ENCODE results near the gene CDK19. TPM values are rescaled to one million over a fixed set of nuclear protein-coding genes. Genes with fewer than 3 reads are reported as not detected.

The CDK19 gene
- total and polyA plus RNA-seq, 2 of the 13 experiments (the other 11 are each of a cell fraction or from before 2014, with no cell fraction given): 13.4 to 27.0 TPM

DNA sequence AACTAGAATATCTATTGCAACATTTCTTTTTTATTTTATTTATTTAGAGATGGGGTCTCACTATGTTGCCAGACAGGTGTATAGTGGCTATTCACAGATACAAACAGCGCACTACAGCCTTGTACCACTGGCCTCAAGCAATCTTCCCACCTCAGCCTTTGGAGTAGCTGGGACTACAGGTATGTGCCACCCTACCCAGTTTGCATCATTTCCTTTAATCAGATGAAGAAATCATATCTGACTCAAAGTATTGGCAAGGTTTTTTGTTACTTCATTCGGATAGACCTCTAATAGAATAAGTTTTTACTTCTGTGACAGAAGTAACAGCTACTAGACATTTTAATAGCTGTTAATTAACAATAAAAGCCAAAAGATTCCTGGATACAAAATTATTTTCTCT lies 153.9 kb downstream of the CDK19 start:
- DNase-seq (ENCODE audit: low spot score): no peak
- in situ Hi-C loops (cut with HindIII; ENCODE audit: extremely low pct_ligation_motif_present, low pct_unique_long_range_greater_than_20kb) (no loop called here), intact Hi-C loops (cut with micrococcal nuclease; ENCODE audit: unreplicated experiment) (no loop called here)
- no TSS peak for BruUV-seq (replicated peaks)
- no peak overlapping the region for H3K9ac ChIP-seq (ENCODE audit: insufficient read depth, low read depth, low read length)
- POLR2A ChIA-PET: no interaction called here
- no peak overlapping the region for H2AFZ ChIP-seq (ENCODE audit: low read length)
- CTCF ChIA-PET (ENCODE audit: low intra/inter-chr PET ratio, low total read pairs): no interaction called here
- no peak for ATAC-seq
- FAIRE-seq: no peak
- no peak overlapping the region for H3K27ac ChIP-seq (ENCODE audit: extremely low read length, insufficient read depth, low read length)
- H3K4me1 ChIP-seq (ENCODE audit: insufficient read depth, low read length): peaks cover 17% of the 10 kb centered on the region
- 96% methylated on average over 2 of the region's 2 CpGs for WGBS (ENCODE audit: low lambda C conversion rate)
- peaks cover 5 to 19% of the 10 kb centered on the region in 2 experiments for H3K36me3 ChIP-seq (replicated peaks in 1 of 2; ENCODE audit: control insufficient read depth in 1 of 2, insufficient read depth in 2 of 2, low read length in 2 of 2)
- no peaks in the 10 kb centered on the region for H4K20me1 ChIP-seq (ENCODE audit: insufficient read depth, low read length)
- no peaks in the 10 kb centered on the region for H3K27me3 ChIP-seq (ENCODE audit: control insufficient read depth in 1 of 2, insufficient read depth in 2 of 2, low read length in 2 of 2)
- H3K9me3 ChIP-seq (ENCODE audit: low read length): no peaks in the 10 kb centered on the region
- no peak overlapping the region for H3K4me2 ChIP-seq (ENCODE audit: low read depth, low read length)
- no peak overlapping the region for H3K4me3 ChIP-seq (replicated peaks in 1 of 3; ENCODE audit: insufficient read depth in 1 of 3, low read depth in 2 of 3, low read length in 3 of 3)
- no peaks in the 10 kb centered on the region for H3K79me2 ChIP-seq (ENCODE audit: insufficient read depth, low read length)
- TF ChIP-seq, protein P1, sequence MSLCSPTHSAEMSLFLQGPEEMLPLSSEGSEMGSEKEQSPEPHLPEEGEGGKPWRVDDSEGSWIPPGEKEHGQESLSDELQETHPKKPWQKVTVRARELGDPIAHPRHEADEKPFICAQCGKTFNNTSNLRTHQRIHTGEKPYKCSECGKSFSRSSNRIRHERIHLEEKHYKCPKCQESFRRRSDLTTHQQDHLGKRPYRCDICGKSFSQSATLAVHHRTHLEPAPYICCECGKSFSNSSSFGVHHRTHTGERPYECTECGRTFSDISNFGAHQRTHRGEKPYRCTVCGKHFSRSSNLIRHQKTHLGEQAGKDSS (CRISPR knock-in tag; IDR thresholded peaks at IDR 0.05; ENCODE audit: borderline replicate concordance, low read depth): no peak
- TF ChIP-seq NFYC (CRISPR knock-in tag; IDR thresholded peaks at IDR 0.05): no peak
- TF ChIP-seq, protein P2, sequence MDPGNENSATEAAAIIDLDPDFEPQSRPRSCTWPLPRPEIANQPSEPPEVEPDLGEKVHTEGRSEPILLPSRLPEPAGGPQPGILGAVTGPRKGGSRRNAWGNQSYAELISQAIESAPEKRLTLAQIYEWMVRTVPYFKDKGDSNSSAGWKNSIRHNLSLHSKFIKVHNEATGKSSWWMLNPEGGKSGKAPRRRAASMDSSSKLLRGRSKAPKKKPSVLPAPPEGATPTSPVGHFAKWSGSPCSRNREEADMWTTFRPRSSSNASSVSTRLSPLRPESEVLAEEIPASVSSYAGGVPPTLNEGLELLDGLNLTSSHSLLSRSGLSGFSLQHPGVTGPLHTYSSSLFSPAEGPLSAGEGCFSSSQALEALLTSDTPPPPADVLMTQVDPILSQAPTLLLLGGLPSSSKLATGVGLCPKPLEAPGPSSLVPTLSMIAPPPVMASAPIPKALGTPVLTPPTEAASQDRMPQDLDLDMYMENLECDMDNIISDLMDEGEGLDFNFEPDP (CRISPR knock-in tag; conservative IDR thresholded peaks at IDR 0.05): no peak
- TF ChIP-seq, protein P3, sequence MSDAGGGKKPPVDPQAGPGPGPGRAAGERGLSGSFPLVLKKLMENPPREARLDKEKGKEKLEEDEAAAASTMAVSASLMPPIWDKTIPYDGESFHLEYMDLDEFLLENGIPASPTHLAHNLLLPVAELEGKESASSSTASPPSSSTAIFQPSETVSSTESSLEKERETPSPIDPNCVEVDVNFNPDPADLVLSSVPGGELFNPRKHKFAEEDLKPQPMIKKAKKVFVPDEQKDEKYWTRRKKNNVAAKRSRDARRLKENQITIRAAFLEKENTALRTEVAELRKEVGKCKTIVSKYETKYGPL (CRISPR knock-in tag; IDR thresholded peaks at IDR 0.05): no peak
- no peak for TF ChIP-seq FOXC1 (CRISPR knock-in tag; IDR thresholded peaks at IDR 0.05; ENCODE audit: borderline replicate concordance)
- TF ChIP-seq PHF5A (CRISPR knock-in tag; IDR thresholded peaks at IDR 0.05; ENCODE audit: low read depth, unreplicated experiment): no peak
- TF ChIP-seq, protein P4, sequence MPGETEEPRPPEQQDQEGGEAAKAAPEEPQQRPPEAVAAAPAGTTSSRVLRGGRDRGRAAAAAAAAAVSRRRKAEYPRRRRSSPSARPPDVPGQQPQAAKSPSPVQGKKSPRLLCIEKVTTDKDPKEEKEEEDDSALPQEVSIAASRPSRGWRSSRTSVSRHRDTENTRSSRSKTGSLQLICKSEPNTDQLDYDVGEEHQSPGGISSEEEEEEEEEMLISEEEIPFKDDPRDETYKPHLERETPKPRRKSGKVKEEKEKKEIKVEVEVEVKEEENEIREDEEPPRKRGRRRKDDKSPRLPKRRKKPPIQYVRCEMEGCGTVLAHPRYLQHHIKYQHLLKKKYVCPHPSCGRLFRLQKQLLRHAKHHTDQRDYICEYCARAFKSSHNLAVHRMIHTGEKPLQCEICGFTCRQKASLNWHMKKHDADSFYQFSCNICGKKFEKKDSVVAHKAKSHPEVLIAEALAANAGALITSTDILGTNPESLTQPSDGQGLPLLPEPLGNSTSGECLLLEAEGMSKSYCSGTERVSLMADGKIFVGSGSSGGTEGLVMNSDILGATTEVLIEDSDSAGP (CRISPR knock-in tag; IDR thresholded peaks at IDR 0.05; ENCODE audit: borderline replicate concordance): no peak
- TF ChIP-seq, protein P5, sequence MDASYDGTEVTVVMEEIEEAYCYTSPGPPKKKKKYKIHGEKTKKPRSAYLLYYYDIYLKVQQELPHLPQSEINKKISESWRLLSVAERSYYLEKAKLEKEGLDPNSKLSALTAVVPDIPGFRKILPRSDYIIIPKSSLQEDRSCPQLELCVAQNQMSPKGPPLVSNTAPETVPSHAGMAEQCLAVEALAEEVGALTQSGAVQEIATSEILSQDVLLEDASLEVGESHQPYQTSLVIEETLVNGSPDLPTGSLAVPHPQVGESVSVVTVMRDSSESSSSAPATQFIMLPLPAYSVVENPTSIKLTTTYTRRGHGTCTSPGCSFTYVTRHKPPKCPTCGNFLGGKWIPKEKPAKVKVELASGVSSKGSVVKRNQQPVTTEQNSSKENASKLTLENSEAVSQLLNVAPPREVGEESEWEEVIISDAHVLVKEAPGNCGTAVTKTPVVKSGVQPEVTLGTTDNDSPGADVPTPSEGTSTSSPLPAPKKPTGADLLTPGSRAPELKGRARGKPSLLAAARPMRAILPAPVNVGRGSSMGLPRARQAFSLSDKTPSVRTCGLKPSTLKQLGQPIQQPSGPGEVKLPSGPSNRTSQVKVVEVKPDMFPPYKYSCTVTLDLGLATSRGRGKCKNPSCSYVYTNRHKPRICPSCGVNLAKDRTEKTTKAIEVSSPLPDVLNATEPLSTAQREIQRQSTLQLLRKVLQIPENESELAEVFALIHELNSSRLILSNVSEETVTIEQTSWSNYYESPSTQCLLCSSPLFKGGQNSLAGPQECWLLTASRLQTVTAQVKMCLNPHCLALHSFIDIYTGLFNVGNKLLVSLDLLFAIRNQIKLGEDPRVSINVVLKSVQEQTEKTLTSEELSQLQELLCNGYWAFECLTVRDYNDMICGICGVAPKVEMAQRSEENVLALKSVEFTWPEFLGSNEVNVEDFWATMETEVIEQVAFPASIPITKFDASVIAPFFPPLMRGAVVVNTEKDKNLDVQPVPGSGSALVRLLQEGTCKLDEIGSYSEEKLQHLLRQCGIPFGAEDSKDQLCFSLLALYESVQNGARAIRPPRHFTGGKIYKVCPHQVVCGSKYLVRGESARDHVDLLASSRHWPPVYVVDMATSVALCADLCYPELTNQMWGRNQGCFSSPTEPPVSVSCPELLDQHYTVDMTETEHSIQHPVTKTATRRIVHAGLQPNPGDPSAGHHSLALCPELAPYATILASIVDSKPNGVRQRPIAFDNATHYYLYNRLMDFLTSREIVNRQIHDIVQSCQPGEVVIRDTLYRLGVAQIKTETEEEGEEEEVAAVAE (CRISPR knock-in tag; IDR thresholded peaks at IDR 0.05; ENCODE audit: borderline replicate concordance): no peak
- no peak for TF ChIP-seq HOXA7 (CRISPR knock-in tag; IDR thresholded peaks at IDR 0.05)
- TF ChIP-seq GTF3A (CRISPR knock-in tag; conservative IDR thresholded peaks at IDR 0.05): no peak
- no peak for TF ChIP-seq ISL2 (CRISPR knock-in tag; IDR thresholded peaks at IDR 0.05)
- no peak for TF ChIP-seq CHD4 (IDR thresholded peaks at IDR 0.05; ENCODE audit: borderline replicate concordance, low read length)
- TF ChIP-seq, protein P6, sequence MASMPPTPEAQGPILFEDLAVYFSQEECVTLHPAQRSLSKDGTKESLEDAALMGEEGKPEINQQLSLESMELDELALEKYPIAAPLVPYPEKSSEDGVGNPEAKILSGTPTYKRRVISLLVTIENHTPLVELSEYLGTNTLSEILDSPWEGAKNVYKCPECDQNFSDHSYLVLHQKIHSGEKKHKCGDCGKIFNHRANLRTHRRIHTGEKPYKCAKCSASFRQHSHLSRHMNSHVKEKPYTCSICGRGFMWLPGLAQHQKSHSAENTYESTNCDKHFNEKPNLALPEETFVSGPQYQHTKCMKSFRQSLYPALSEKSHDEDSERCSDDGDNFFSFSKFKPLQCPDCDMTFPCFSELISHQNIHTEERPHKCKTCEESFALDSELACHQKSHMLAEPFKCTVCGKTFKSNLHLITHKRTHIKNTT (CRISPR knock-in tag; IDR thresholded peaks at IDR 0.05): no peak
- TF ChIP-seq, protein P7, sequence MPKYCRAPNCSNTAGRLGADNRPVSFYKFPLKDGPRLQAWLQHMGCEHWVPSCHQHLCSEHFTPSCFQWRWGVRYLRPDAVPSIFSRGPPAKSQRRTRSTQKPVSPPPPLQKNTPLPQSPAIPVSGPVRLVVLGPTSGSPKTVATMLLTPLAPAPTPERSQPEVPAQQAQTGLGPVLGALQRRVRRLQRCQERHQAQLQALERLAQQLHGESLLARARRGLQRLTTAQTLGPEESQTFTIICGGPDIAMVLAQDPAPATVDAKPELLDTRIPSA (CRISPR knock-in tag; IDR thresholded peaks at IDR 0.05; ENCODE audit: borderline replicate concordance): no peak

All from HepG2 (cell line).